AG09309 (cell line): ENCODE data around the gene CYP2J2.
"Not testable (repeated sequence)": the region's sequence is repeated elsewhere in the genome, so short reads cannot be mapped to it uniquely, and the experiment has no call there.

ENCODE experiments used
- DNase-seq: peaks from one replicate; pipeline ENCODE4 v3.0.0-alpha.2; 2010; ENCODE audit warnings: low read depth
- H3K4me3 ChIP-seq: 2 replicates; pipeline ENCODE4 v1.5.1; 2011; ENCODE audit warnings: mild to moderate bottlenecking, low read depth, low read length, moderate library complexity; ENCODE audit not compliant: control insufficient read depth
- TF ChIP-seq, protein P1 (sequence below): IDR thresholded peaks from 2 replicates; pipeline ENCODE4 v1.5.1; 2011; ENCODE audit warnings: mild to moderate bottlenecking, low read depth, low read length, inconsistent platforms; ENCODE audit not compliant: insufficient read depth, control insufficient read depth; ENCODE audit errors: missing control alignments

Gene CYP2J2

DNA sequence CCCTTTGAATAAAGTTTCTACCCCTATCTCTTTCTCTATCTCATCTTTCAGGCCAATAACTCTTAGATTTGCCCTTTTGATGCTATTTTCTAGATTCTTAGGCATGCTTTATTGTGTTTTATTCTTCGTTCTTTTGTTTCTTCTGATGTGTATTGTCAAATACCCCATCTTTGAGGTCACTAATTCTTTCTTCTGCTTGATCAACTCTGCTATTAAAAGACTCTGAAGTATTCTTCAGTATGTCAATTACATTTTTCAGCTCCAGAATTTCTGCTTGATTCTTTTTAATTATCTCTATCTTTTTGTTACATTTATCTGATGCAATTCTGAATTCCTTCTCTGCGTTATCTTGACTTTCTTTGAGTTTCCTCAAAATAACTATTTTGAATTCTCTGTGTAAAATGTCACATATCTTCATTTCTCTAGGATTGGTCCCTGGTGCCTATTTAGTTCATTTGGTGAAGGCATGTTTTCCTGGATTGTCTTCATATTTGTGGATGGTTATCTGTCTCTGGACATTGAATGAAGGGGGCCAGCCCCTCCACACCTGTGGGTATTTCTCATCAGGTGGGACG, 11.2 kb upstream of the CYP2J2 start:
- TF ChIP-seq, protein P1, sequence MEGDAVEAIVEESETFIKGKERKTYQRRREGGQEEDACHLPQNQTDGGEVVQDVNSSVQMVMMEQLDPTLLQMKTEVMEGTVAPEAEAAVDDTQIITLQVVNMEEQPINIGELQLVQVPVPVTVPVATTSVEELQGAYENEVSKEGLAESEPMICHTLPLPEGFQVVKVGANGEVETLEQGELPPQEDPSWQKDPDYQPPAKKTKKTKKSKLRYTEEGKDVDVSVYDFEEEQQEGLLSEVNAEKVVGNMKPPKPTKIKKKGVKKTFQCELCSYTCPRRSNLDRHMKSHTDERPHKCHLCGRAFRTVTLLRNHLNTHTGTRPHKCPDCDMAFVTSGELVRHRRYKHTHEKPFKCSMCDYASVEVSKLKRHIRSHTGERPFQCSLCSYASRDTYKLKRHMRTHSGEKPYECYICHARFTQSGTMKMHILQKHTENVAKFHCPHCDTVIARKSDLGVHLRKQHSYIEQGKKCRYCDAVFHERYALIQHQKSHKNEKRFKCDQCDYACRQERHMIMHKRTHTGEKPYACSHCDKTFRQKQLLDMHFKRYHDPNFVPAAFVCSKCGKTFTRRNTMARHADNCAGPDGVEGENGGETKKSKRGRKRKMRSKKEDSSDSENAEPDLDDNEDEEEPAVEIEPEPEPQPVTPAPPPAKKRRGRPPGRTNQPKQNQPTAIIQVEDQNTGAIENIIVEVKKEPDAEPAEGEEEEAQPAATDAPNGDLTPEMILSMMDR = no peak
- no peak overlapping the region for H3K4me3 ChIP-seq
- no peak for DNase-seq

- no peak for DNase-seq
- TF ChIP-seq, protein P1 = no peak
- no peak overlapping the region for H3K4me3 ChIP-seq
These were observed 9.8 kb upstream of the CYP2J2 start for GRCh38 chr1:59936358-59936821.

GRCh38 chr1:59928996-59929395, 2.4 kb upstream of the CYP2J2 start:
- H3K4me3 ChIP-seq = no peak overlapping the region
- DNase-seq = no peak
- TF ChIP-seq, protein P1 = no peak

GRCh38 chr1:59927213-59927612, 640 bp upstream of the CYP2J2 start:
- H3K4me3 ChIP-seq = no peak overlapping the region
- TF ChIP-seq, protein P1 = no peak
- no peak for DNase-seq

GRCh38 chr1:59924653-59925052, 1.9 kb downstream of the CYP2J2 start:
- H3K4me3 ChIP-seq = no peak overlapping the region
- TF ChIP-seq, protein P1 = no peak
- no peak for DNase-seq

DNA sequence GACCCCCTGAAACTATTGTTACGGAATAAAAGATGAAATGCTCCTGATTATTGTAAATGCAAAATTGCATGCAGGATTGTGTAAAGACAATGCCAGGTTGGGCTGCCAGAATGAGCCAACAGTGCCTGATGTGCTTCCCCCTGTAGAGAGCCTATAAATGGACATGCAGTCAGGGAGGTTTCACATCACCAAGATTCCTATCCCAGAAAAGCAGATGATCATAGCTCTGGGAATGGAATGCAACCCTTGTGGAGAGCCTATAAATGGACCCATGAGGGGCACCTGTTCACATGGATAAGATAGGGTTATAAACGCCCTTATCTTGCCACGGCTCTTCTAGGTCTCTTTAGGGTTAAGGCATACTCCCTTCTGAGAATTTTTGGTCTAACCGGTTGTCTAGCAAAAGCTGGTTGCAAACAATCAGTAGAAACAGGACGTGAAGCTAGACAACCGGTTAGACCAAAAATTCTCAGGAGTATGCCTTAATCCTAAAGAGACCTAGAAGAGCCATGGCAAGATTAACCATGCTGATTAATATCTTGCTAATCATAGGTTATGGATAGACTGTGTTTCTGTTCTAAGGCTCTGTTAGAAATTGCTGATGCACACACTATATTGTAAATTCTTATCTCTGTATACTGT, 5.2 kb downstream of the CYP2J2 start:
- not testable (repeated sequence) for DNase-seq, H3K4me3 ChIP-seq

DNA sequence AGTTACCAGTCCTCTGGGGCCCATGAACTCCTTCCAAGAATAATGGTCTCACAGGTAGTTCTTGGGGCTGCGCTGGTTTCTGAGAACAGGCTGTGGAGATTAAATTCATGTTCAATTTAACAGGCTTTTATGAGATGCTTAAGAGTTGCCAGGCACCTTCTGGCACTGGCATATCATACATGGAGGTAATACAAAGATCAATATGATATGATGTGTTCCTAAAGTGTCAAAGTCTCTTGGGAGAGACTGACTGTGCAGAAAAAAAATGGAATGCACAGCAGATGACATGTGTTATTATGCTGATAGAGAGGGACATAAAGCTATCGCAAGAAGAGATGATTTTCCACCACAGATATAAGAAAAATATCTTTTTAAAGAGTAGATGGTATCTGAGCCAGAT, 6.8 kb downstream of the CYP2J2 start:
- H3K4me3 ChIP-seq = no peak overlapping the region
- DNase-seq = no peak
- TF ChIP-seq, protein P1 = no peak
